GM10847 (cell line): ENCODE results near the gene CTSZ.

Source experiments
- POLR2A ChIP-seq: IDR thresholded peaks from 2 replicates; pipeline ENCODE4 v1.6.1; 2011; ENCODE audit not compliant: insufficient read length; ENCODE audit errors: extremely low read depth

The CTSZ gene

GRCh38 chr20:58985656-58986055 lies 21.4 kb downstream of the CTSZ start:
- TF ChIP-seq POLR2A = no peak

DNA sequence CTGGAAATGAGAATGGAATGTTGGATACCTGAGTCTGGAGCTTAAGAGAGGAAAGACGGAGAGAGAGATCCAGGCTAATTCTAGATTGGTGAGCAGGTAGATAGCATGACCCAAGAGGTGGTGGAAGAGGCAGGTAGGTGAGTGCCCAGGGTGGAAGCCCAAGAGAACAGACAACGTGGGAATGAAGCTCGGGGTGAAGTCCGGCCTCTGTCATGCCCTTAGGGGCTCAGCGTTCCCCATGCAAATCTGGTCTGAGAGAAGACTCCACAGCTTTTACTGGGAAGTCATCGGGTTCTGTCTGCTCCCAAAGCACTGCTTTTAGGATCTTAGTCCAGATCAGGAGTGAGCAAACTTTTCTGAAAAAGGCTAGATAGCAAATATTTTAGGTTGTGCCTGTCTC lies 22.4 kb downstream of the CTSZ start:
- no peak for TF ChIP-seq POLR2A

- TF ChIP-seq POLR2A = no peak
Observed at GRCh38 chr20:58982406-58983114, 24.5 kb downstream of the CTSZ start.

GRCh38 chr20:58981628-58982364 lies 25.3 kb downstream of the CTSZ start:
- TF ChIP-seq POLR2A = no peak

GRCh38 chr20:58980711-58981627 lies 26.1 kb downstream of the CTSZ start, which contains the start of gene NELFCD:
NELFCD (plus strand) TSS chr20:58981256; CDS start chr20:58981310, 54 bp downstream.
- TF ChIP-seq POLR2A = peak; percentile 82

DNA sequence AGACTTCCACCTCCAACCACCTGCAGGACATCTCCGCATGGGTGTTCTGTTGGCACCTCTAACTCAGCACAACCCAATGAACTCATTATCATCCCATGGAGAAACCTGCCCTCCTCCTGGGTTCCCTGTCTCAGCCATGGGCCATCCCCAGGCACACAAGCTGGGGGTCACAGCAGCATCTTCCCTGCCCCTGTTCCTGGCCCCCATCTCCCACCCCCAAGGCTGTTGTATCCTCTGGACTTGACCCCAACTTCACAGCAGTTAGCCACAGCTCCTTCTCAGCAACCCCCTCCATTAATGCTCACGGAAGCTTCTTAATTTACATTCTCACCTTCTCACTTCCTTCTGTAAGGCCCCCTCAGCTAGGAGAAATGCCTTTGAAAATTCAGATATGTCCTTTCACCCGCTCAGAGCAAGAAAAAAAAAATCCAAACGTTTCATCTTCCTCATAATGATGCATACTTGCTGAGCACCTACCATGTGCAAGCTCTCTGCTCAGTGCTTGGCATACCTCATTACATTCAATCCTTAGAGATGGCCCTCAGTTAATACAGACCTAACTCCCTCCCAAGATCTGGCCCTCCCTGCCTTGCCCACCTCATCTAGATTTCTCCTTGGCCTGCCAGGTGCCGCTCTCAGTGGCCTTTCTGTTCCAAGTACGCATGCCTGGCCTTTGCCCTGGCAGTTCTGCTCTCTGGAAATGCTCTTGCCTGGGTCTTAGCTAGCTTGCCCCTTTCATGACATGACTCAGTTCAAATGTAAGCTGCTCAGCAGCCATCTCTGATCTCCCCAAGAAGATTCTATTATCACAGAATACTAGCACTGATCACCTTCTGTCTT lies 28.5 kb downstream of the CTSZ start:
- no peak for TF ChIP-seq POLR2A

GRCh38 chr20:58976061-58976730 lies 30.9 kb downstream of the CTSZ start:
- no peak for TF ChIP-seq POLR2A

GRCh38 chr20:58975353-58975752 lies 31.7 kb downstream of the CTSZ start:
- no peak for TF ChIP-seq POLR2A

GRCh38 chr20:58973866-58974265 lies 33.2 kb downstream of the CTSZ start:
- TF ChIP-seq POLR2A = no peak

GRCh38 chr20:58973179-58973578 lies 33.9 kb downstream of the CTSZ start:
- TF ChIP-seq POLR2A = no peak

- no peak for TF ChIP-seq POLR2A
Observed at GRCh38 chr20:58971429-58971828, 35.6 kb downstream of the CTSZ start.

GRCh38 chr20:58970146-58970545 lies 36.9 kb downstream of the CTSZ start:
- no peak for TF ChIP-seq POLR2A

DNA sequence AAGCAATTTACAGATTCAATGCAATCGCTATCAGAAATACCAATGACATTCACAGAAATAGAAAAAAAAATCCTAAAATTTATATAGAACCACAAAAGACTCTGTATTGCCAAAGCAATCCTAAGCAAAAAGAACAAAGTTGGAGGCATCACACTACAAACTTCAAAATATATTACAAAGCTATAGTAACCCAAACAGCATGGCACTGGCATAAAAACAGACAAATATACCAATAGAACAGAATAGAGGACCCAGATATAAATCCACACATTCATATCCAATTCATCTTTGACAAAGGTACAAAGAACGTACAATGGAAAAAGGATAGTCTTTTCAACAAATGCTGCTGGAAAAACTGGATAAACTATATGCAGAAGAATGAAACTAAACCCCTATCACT lies 37.6 kb downstream of the CTSZ start:
- TF ChIP-seq POLR2A = no peak
